ENCODE measurements around the gene ICAM5.
"Not testable (repeated sequence)": the region's sequence is repeated elsewhere in the genome, so short reads cannot be mapped to it uniquely, and the experiment has no call there.

The ICAM5 gene

GRCh38 chr19:10321417-10321797 is 31.7 kb downstream of the ICAM5 start:
- no peak for DNase-seq

GRCh38 chr19:10321874-10322835 is 32.4 kb downstream of the ICAM5 start:
- no peak for DNase-seq

- DNase-seq = no peak
Observed at GRCh38 chr19:10325732-10326131, 36.0 kb downstream of the ICAM5 start.

GRCh38 chr19:10327793-10328192 is 38.0 kb downstream of the ICAM5 start:
- no peak for DNase-seq

GRCh38 chr19:10328558-10329429 is 39.0 kb downstream of the ICAM5 start:
- no peak for DNase-seq

GRCh38 chr19:10329555-10329954 is 39.8 kb downstream of the ICAM5 start:
- DNase-seq = no peak

- DNase-seq = no peak
Observed at GRCh38 chr19:10332158-10332964, 42.6 kb downstream of the ICAM5 start.

GRCh38 chr19:10332965-10333757 is 43.4 kb downstream of the ICAM5 start, which contains the start of gene RAVER1:
RAVER1 (minus strand) TSS chr19:10333529; CDS start chr19:10333507, 22 bp downstream.
- peak; percentile 98 for DNase-seq

- DNase-seq = no peak
Observed at GRCh38 chr19:10333758-10334587, 44.2 kb downstream of the ICAM5 start.

- peak; percentile 61 for DNase-seq
Observed at GRCh38 chr19:10334588-10335351, 45.0 kb downstream of the ICAM5 start.

- no peak for DNase-seq
Observed at GRCh38 chr19:10335352-10335985, 45.7 kb downstream of the ICAM5 start.

- DNase-seq = not testable (repeated sequence)
Observed at GRCh38 chr19:10336725-10337124, 47.0 kb downstream of the ICAM5 start.

GRCh38 chr19:10338940-10339339 is 49.2 kb downstream of the ICAM5 start:
- no peak for DNase-seq

GRCh38 chr19:10339380-10339960 is 49.7 kb downstream of the ICAM5 start, which contains the start of gene ICAM3:
ICAM3 (minus strand) TSS chr19:10339624; CDS start chr19:10339614, 10 bp downstream.
- peak; percentile 77 for DNase-seq

GRCh38 chr19:10339977-10340376 is 50.2 kb downstream of the ICAM5 start:
- DNase-seq = no peak

GRCh38 chr19:10343495-10343894 is 53.7 kb downstream of the ICAM5 start:
- no peak for DNase-seq

- no peak for DNase-seq
Observed at GRCh38 chr19:10344780-10345179, 55.0 kb downstream of the ICAM5 start.
